Breast epithelium (tissue), 3 donors: Measurements from ENCODE around the gene ACER3.
"Not testable (repeated sequence)": the region's sequence is repeated elsewhere in the genome, so short reads cannot be mapped to it uniquely, and the experiment has no call there.

ENCODE experiments used
- CTCF ChIP-seq, 3 donors: fragments of 450-650 bp; IDR thresholded peaks; one replicate each; pipeline ENCODE4 v1.5.1; 2016 to 2017; ENCODE audit warnings: antibody characterized with exemption in 3 of 3, mild to moderate bottlenecking in 3 of 3, moderate library complexity in 3 of 3
- POLR2A ChIP-seq: fragments of 450-650 bp; IDR thresholded peaks from one replicate; pipeline ENCODE4 v1.6.1; 2016; ENCODE audit warnings: antibody characterized with exemption, mild to moderate bottlenecking, moderate library complexity

- not testable (repeated sequence) for TF ChIP-seq CTCF (IDR thresholded peaks at IDR 0.05); POLR2A
These were observed 33.7 kb upstream of the ACER3 start for GRCh38 chr11:76827005-76827404.
